SHP77 (cell line): ENCODE data around the gene HNRNPL.
"Not testable (repeated sequence)": the region's sequence is repeated elsewhere in the genome, so short reads cannot be mapped to it uniquely, and the experiment has no call there.

ENCODE experiments used
- DNase-seq, 2 experiments: peaks; one replicate each; lab custom pipeline; 2025; lab: John Stamatoyannopoulos, UW

Gene HNRNPL

DNA sequence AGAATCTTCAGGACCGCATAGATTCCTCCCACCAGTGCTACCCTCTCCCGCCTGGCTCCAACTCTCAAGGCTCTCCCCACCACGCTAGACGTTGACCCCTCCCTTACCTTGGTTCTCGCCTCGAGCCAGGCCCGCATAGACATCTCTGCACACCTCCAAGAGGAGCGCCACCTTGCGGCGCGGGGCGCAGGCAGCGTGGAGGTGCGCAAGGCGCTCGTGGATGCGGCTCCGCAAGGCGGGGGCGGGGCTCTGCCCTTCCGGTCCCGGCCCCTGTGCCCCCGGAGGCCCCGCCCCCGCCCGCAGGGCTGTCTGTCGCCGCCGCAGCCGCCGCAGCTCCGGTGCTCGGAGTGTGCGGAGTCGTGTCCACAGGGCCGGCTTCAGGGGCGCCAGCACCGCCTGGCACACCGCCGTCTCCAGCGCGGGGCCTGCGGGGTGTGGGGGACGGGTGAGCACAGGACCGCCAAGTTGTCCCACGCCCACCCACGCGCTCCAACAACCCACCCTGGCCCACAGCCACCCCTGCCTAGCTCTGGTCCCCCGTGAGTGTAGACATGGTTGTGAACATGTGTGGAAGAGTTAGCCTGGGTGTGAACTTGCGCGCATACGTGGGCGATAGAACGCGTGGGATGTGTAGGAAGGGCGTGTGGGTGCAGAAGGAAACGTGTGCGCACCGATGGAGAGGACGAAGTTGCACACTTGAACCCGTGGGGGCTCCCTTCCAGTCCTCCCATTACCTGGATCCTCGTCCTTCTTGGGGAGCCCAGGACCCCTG is 20.2 kb upstream of the HNRNPL start:
- DNase-seq, result peak; percentile 96 to 97

DNA sequence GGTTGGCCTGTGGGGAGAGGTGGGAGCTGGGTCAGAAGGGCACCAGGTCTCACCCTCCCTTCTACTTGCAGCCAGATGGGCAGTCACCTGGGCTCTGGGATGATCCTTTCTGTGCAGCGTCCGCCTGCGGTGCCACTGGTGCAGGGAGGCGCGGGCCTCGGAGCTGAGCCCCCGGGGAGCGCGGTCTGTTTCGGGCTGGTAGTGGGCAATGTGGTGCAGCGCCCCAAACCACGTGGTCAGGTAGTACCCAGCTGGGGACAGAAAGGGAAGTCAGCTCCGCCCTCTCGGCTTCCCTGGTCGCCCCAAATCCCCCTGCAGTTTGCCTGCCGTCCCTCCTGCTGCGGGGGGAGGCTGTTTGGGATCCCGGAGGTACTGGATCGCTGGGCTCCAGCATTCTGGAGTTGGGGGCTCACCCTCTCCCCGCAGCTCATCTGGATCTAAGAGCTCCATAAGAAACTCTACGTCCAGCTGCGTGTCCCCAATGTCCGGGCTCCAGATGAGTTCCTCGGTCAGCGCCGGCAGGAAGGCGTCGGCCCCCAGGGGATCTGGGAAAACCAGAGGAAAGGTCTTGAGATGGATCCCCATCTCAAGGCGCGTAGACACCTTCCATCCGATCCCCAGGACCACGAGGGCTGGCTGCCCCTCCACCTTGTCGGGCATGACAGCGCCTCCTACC is 19.5 kb upstream of the HNRNPL start:
- DNase-seq, result peak in 1 of 2 experiments; percentile 52

DNA sequence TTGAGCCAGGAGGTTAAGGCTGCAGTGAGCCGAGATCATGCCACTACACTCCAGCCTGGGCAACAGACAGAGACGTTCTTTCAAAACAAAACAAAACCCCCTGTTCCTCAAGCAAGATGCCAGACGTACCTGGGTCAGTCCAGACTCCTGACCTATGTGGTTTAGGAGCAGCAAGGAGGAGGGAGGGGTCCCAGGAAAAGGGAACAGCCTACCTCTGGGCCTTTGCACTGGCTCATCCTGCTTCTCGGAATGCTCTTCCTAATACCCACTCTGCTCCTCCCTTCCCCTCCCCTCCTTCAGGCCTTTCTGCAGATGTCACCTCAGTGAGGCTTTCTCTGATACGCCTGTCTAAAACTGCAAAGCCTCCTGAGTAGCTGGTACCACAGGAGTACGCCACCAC is 18.8 kb upstream of the HNRNPL start:
- DNase-seq, result no peak

DNA sequence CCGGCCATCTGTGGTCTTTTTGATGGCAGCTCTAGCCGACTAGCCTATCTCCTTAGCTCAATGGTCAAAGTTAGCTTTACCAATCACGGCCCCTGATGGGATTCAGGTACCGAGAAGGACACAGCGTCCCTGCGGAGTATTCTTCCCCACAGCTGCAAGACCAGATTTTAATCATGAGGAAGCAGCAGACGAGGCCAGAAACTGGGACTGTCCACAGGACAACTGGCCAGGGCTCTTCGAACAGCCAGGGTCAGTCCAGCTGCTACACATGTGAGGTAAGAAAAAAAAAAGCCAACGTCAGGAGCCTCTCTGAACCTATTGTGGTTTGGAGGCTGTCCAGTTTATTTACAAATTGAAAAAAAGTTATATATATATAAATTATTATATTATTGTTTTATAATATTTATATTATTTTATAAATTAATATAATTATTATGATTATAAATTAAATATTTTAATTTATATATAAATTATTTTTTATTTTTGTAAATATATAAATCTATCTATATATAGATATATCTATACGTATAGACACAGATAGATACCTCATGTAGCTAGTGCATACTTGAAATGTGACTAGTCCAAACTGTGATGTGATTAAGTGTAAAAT is 17.5 kb upstream of the HNRNPL start:
- DNase-seq, result no peak

DNA sequence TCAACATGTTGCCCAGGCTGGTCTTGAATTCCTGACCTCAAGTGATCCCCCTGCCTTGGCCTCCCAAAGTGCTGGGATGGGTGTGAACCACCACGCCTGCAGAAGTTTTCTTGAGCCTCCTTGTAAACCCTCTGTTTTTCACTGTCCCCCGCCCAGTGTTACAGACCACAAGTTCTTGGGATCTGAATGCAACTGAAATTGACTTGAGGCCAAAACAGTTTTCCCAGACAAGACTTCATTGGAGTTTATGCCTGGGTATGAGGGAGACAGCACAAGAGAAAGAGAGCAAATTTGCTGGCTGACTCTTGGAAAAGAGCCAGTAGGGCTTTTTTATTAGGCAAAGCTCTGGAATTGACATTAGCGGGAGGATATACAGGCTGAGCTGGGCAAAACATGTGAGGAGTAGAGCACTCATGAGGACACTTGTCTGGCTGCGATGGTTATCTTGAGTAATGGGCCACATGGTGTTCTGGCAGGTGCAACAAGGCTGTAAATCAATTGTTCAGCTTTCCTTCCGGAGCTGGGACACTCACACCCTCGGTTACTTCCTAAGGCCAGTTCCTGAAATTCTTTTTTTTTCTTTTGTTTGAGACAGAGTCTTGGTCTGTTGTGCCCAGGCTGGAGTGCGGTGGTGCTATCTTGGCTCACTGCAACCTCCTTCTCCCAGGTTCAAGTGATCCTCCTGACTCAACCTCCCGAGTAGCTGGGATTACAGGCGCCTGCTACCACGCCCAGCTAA is 12.7 kb upstream of the HNRNPL start:
- DNase-seq, result peak; percentile 92 to 93

DNA sequence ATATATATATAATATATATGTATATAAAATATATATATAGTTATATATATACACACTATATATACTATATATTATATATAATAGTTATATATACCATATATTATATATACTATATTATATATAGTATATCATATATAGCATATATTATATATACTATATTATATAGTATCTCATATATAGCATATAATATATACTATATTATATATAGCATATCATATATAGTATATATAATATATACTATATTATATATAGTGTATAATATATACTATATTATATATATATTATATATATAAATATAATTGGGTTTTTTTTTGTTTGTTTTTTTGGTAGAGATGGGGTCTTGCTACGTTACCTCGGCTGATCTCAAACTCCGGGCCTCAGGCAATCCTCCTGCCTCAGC is 11.6 kb upstream of the HNRNPL start:
- DNase-seq, result no peak

DNA sequence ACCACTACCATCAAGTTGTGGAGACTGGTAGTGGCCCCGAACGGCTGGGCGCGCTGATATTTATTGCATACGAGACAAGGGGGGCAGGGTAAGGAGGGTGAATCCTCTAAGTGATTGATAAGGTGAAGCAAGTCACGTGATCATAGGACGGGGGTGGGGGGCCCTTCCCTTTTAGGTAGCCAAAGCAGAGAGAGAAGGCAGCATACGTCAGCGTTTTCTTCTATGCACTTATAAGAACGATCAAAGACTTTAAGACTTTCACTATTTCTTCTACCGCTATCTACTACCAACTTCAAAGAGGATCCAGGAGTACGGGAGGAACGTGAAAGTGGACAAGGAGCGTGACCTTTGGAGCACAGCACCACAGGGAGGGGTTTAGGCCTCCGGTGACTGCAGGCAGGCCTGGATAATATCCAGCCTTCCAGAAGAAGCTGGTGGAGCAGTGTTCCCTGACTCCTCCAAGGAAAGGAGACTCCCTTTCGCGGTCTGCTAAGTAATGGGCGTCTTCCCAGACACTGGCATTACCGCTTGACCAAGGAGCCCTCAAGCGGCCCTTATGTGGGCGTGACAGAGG is 9.9 kb upstream of the HNRNPL start:
- not testable (repeated sequence) for DNase-seq

DNA sequence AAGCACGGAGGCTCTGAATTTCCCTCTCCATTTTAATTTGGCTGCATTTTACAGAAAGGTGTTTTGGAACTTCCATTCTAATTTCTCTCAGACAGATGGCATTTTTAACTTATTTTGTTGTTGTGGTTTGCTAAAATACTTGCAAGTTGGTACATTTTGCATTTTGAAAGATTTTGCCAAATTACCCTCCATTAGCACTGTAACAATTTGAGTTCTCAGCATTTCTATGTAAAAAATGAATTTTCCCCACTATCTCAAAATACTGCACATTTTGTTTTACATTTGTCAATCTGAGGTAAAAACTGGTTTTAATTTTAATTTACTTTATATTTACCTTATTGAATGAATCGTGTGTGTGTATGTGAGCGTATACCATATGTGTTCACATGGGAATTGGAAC is 7.0 kb upstream of the HNRNPL start:
- DNase-seq, result no peak

DNA sequence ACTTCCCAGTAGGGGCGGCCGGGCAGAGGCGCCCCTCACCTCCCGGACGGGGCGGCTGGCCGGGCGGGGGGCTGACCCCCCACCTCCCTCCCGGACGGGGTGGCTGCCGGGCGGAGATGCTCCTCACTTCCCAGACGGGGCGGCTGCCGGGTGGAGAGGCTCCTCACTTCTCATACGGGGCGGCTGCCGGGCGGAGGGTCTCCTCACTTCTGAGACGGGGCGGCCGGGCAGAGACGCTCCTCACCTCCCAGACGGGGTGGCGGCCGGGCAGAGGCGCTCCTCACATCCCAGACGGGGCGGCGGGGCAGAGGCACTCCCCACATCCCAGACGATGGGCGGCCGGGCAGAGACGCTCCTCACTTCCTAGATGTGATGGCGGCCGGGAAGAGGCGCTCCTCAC is 6.0 kb upstream of the HNRNPL start:
- not testable (repeated sequence) for DNase-seq

DNA sequence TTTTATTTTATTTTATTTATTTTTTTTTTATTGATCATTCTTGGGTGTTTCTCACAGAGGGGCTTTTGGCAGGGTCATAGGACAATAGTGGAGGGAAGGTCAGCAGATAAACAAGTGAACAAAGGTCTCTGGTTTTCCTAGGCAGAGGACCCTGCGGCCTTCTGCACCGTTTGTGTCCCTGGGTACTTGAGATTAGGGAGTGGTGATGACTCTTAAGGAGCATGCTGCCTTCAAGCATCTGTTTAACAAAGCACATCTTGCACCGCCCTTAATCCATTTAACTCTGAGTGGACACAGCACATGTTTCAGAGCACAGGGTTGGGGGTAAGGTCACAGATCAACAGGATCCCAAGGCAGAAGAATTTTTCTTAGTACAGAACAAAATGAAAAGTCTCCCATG is 5.2 kb upstream of the HNRNPL start:
- not testable (repeated sequence) for DNase-seq

DNA sequence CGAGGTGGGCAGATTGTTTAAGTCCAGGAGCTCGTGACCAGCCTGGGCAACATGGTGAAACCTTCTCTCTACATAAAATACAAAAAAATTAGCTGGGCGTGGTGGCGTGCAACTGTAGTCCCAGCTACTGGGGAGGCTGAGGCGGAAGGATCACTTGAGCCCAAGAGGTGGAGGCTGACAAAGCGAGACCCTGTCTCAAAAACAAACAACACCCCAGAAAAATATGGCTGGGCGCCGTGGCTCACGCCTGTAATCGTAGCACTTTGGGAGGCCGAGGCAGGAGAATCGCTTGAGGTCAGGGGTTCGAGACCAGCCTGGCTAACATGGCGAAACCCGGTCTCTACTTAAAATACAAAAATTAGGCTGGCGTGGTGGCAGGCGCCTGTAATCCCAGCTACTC is 3.4 kb upstream of the HNRNPL start:
- DNase-seq, result no peak

DNA sequence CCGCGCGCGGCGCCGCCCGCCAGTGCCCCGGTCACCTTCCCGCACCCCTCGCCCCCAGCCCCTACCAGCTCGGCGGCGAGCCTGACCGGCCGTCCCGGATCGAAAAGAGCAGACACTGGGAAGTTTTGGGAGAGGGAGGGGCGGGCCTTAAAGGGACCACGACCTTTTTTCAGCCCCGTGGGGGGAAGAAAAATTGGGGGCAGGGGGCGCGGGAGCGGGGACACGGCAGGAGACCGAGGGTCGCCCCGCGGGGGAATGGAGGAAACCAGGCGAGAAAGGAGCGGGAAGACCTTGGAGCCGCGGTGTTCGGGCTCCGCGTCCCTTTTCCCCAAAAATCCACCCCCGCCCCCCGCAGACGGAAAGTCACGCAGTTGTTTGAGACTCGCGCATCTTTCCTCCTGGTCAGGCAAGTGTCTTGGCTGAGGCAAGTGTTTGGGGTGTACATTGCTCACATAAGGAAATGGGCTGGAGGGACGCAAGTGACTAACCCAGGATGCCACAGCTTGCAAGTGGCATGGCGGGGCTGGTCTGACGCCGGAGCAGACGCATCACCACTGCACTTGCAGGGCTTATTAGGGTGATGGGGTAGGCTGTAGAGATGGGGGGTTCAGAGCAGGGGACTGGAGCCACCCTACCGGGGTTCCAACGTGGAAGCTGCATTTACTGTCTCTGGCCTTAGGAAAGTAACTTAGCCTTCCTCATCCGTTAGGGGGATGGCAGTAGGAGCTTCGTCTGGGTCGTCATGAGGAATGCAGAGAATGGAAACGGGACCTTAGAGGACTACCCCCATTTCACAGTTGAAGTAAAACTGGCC is 2.7 kb upstream of the HNRNPL start:
- peak; percentile 38 to 49 for DNase-seq

DNA sequence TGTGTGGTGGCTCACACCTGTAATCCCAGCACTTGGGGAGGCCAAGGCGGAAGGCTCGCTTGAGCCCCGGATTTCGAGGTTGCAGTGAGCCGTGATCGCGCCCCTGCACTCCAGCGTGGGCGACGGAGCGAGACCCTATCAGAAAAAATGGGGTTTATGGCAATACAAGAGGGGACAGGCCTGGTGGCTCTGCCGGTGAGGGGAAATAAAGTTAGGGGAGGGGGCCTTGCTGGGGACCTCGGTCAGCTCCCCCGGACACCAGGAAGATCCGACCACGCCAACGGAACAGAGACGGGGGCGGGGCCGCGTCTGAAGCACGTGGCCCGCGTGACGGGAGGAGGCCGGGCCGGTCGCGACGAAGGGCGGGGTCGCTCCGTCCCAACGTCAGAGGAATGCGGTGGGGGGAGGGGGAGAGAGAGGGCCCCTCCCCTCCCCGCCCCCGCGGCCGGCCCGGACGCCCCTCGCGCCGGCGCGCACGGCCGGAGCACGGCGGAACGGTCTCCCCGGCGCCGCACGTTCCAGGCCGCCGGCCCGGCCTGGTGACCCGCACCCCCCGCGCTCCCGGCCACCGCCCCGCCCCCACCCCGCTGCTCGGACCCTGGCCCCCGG is 1.9 kb upstream of the HNRNPL start:
- DNase-seq, result peak; percentile 89 to 94

DNA sequence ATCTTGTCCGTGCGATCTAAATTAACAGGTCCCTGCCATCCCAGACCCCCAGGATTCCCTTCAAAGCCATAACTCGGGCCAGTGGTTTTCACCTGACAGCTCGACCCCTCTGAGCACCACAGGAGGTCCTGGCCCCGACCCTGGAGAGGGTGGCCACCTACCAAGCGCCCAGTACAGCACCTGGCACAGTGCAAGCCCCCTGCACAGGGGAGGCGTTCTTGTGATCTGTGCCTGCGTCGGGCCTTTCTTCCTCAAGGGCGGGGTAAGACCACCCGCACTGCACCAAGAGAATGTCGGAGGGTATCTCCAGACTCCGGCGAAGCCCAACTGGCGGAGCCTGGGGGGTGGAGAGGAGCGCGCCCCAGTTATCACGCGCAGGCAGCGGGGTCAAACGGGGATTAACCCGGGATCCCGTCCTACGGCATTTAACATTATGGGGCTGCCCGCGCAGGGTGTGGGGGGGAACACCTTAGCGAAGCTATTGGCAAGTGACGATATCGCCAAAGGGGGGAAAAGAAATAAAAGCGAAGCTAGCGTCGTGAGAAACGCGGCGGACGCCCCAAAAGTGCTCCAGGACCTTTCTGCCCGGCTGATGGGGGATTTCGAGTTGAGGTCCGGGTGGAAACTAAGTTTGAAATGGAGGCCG is 1.3 kb upstream of the HNRNPL start:
- DNase-seq, result no peak

DNA sequence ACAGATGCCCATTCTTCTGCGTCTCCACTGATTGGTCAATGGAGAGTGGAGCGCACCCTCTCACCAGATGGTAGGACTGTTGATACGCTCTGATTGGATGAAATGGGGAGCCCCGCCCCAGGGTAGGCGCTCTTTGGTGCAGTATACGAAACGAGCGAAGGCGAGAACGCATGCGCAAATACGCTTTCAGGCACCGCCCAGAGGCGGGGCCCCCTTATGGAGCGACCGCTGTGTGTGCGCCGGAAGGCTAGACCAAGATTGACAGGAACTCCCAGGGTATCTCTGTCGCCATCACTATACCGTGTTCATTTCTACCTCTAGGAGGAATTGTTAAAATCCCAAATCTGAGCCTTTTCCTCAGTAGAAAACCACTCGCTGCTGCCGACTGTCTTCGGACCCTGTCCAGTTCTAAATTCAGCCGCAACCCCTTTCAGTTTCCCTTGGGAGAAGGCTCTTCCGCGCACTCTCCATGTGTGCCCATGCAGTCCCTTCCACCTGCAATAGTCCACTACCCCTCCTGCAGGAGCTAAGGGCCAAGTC is 720 bp upstream of the HNRNPL start:
- DNase-seq, result peak; percentile 69 to 77

DNA sequence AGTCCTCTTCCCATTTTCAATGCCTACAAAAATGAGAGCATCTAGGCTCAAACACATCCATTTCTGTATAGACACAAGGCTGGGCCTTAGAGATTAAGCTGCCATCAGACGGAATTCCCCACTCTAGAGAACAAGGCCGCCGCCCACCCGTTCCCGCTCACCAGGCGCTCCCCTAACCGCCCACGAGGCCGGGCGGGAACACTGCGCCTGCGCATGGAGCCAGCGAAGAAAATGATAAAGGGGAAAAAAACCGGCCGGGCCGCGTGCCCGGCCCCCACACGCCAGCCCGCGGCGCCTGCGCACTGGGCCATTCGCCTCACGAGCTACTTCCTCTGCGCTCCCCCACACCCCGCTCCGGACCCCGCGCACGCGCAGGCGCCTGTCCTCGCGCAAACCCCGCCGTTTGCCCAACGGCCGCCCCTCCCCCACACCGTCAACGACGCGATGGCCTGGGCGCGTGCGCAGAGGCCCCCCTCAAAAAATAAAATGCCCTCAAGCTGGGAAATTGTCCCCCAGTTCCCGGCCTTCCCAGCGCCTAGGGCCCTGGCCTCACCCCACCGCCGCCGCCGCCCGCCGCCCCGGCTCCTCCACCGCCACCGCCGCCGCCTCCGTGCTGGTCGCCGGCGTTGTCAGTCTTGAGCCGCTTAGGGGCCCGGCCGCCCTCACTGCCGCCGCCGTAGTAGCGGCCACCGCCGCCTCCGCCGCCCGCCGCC is 483 bp downstream of the HNRNPL start:
- DNase-seq, result peak; percentile 95 to 97

DNA sequence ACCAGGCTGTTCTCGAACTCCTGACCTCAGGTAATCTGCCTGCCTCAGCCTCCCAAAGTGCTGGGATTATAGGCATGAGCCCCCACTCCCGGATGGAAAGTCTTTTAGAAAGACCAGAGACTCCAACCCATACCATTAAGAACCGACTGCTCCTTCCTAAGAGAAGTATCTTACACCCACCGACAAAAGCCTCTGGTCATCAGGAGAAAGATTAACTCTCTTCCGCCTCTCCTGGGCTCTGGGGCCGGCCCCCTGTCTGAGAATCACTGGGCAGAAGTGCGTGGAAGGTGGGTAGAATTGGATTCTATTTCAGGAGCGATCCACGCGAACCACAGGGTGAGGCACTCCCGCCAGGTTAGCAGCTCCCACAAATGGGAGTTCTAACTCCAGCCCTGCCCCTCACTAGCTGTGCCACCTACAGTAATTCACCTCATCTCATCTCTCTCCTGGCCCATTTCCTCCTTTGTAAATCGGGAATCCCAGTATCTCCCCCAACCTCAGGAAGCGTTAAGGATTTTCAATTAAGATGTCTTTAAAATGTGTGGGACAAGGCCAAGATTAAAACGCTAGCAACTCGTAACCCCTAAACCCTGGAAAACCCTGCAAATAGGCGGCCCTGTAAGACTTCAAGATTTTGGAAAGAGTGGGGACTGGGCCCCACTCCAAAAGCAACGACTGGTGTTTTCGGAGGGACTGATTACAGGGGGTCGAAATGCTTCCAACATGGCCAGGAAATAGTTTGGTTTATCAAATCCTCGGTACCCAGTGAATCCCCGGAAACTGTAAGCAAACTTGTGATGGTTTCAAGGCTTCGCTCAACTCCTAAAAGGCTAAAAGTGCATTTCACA is 1.3 kb downstream of the HNRNPL start:
- DNase-seq, result no peak

DNA sequence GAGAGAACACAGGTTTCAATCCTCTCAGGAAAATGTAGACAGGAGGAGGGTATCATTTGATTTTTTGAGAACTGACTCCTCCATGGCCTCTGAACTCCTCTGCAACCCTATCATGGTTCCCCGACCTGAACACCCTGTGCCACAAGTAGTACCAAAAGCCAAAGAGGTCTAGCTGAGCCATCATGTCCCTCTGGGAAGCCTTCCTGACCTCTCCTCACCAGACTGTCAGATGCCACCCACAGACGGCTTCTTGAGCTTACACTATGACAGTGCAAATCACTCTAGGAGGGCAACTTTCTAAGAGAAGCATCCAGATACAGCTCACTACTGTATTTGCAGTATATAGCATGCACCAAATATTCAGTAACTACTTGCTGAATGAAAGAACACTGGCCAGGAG is 3.7 kb downstream of the HNRNPL start:
- DNase-seq, result no peak
